HG03159 (cell line): ENCODE results near the gene LGALS13.
"Not testable (repeated sequence)": the region's sequence is repeated elsewhere in the genome, so short reads cannot be mapped to it uniquely, and the experiment has no call there.

Experiments used
- ATAC-seq: cut with Tn5 transposase; IDR thresholded peaks from one replicate; pipeline ENCODE4 v1.9.1; 2021; ENCODE audit warnings: mild to moderate bottlenecking, moderate library complexity; ENCODE audit not compliant: unreplicated experiment

LGALS13 gene

DNA sequence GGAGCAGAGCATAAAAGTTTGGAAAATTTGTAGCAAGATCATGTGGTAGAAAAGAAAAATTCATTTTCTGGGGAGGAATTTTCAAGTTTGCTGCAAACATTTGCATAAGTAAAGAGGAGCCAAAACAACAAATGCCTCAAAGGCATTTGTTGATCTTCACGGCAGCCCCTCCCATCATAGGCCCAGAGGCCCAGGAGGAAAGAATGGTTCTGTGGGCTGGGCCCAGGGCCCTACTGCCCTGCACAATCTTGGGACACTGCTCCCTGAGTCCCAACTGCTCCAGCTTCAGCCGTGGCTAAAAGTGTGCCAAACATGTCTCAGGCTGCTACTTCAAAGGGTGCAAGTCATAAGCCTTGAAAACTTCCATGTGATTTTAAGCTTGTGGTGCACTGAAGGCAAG, 11.3 kb downstream of the LGALS13 start:
- ATAC-seq = no peak

DNA sequence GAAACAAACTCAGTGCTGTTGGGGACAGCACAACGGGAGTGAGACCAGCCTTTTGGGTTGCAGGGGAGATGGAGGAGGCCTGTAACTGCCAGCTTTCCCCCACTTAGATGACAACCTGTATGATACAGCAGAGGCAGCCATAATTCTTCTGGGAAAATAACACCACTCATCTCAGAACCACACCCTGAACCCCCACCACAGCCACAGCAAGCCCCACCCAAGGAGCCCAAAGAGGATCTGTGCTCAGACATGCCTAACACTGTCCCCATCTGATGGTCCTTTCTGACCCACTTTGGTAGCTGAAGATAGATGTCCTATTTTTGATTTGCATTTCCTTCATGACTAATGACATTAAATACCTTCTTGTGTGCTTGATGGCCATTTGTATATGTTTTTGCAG, 15.4 kb downstream of the LGALS13 start:
- no peak for ATAC-seq

- ATAC-seq = no peak
Measured at GRCh38 chr19:39623946-39624345, 21.6 kb downstream of the LGALS13 start.

GRCh38 chr19:39627631-39628030, 25.3 kb downstream of the LGALS13 start:
- ATAC-seq = not testable (repeated sequence)

DNA sequence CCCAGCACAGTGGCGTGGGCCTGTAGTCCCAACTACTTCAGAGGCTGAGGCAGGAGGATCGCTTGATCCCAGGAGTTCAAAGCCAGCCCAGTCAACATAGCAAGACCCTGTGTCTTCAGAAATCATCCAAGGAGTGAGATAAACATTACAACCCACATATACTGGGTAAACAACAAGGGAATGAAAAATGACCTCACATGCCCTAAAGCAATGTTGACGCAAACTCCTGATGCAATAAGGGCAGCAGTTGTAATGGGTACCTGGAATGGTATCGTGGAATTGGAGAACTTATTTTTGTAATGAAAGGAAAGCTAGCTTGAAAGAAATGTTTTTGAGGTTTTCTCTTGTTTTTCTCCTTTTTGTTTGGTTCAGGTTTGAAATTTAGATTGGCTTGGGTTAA, 28.9 kb downstream of the LGALS13 start:
- no peak for ATAC-seq

DNA sequence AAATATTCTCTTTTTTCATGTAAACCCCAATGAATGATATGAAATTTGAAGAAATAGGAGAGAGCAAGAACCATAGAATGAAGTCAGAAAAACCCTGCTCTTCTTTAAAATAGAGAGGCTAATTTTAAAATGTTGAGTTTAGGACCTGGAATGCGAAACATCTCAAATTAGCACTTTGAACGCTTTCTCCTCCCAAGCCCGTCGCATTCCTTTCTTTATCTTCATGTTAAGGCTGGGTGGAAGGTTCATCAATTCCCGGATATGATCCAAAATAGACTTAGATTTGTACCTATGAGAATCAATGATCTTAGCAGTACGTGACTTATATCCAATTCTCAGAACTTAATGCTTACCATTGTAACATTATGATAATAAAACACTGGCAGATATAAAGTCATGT, 29.3 kb downstream of the LGALS13 start:
- ATAC-seq = no peak

DNA sequence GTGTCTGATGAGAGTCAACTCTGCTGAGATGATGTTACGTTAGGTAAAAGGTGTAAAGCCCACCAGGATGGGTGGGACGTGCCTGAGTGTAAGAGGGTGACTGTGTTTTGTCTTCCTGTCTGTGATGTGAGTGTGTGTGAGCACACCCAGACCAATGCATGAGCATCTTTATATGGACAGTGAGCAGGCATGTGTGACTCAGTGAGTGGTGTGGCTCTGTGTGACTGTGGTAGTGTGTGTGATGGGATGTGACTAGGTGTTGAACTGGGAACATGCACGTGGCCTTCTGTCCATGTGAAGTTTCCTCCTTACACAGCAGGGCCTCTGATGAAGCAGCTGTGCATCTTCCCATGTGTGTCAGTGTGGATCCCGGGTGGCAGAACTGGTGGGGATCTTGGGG, 35.6 kb downstream of the LGALS13 start:
- no peak for ATAC-seq

- ATAC-seq = no peak
Measured at GRCh38 chr19:39641773-39642172, 39.4 kb downstream of the LGALS13 start.

DNA sequence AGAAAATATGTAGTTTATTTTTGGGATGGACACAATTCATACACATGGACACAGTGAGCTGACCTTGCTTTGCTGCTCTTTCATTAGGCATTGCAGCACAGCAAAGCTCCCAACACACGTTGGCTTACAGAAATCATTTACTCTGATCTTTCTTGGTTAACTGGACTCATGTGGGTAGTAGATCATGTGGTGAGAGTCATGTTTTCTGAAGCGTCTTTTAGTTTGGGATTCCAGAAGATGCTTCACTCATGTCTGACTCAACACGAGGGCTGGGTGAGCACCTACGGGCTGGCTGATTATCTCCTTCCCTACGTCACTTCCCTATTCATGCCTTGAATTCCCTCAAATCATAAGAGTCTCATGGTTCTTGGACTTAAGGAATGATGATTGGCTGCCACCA, 41.3 kb downstream of the LGALS13 start:
- no peak for ATAC-seq

- ATAC-seq = no peak
Measured at GRCh38 chr19:39645800-39646411, 43.6 kb downstream of the LGALS13 start.

DNA sequence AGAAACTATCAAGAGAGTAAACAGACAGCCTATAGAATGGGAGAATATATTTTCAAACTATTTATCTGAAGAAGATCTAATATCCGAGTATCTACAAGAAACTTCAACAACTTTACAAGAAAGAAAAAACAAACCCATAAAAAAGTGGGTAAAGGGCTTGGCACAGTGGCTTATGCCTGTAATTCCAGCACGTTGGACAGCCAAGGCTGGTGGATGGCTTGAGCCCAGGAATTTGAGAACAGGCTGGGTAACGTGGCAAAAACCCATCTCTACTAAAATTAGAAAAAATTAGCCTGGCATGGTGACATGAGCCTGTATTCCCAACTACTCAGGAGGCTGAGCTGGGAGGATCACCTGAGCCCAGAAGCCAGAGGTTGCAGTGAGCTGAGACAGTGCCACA, 45.6 kb downstream of the LGALS13 start:
- ATAC-seq = no peak

DNA sequence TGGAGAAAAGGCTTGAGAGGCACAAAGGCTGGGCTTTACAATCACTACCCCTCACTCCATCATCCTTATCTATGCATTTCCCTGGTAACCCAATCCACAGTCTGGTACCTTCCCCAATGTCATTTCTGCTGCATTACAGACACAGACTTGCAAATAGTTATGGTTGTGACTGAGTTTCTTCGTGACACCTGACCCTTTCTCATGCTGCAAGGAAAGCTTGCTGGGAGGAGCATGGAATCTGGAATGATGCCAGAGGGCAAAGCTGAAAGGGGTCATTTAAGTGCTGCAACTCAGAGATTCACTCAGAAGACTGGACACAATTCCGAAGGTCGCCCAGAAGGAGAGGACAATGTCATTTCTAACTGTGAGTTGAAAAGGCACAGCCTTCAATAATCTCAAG, 53.3 kb downstream of the LGALS13 start, which contains the start of gene LGALS16:
Gene LGALS16 (plus strand): TSS at position 301 of the 400 bp plus-strand sequence. CDS start 49 bp downstream, at position 350.
- ATAC-seq = no peak
